GM19452 (cell line): Measurements from ENCODE around the gene ALDH7A1.

Experiments used
- ATAC-seq: cut with Tn5 transposase; IDR thresholded peaks from one replicate; pipeline ENCODE4 v1.9.1; 2021; ENCODE audit not compliant: unreplicated experiment

ALDH7A1 gene

GRCh38 chr5:126511961-126512360 is 83.1 kb downstream of the ALDH7A1 start:
- no peak for ATAC-seq

GRCh38 chr5:126509339-126509738 is 85.7 kb downstream of the ALDH7A1 start:
- ATAC-seq: no peak

GRCh38 chr5:126508962-126509279 is 86.1 kb downstream of the ALDH7A1 start:
- no peak for ATAC-seq

DNA sequence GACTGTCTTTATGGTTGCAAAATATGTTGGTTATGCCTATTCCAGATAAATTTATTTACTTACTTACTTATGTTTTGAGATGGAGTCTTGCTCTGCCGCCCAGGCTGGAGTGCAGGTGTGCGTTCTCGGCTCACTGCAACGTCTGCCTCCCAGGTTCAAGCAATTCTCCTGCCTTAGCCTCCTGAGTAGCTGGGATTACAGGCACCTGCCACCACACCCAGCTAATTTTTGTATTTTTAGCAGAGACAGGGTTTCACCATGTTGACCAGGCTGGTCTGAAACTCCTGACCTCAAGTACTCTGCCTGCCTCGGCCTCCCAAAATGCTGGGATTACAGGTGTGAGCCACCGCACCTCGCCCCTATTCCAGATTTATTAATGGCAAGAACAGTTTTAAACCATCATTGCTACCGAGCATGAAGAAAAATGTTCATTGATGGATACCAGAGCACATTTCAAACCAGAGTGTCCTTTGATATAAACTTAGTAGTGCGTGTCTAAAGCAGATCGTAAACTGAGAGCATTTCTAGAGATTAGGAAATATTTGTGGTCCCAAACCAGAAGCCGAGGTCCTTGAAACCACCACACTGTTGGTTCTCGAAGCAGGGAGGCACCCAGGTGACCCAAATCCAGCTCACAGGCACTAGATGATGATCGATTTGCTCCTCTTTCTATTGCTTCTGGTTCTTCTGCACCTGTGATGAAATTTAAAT is 86.6 kb downstream of the ALDH7A1 start:
- no peak for ATAC-seq

GRCh38 chr5:126506079-126506478 is 88.9 kb downstream of the ALDH7A1 start:
- ATAC-seq: no peak

- no peak for ATAC-seq
These were observed 91.4 kb downstream of the ALDH7A1 start for GRCh38 chr5:126503602-126504104.

DNA sequence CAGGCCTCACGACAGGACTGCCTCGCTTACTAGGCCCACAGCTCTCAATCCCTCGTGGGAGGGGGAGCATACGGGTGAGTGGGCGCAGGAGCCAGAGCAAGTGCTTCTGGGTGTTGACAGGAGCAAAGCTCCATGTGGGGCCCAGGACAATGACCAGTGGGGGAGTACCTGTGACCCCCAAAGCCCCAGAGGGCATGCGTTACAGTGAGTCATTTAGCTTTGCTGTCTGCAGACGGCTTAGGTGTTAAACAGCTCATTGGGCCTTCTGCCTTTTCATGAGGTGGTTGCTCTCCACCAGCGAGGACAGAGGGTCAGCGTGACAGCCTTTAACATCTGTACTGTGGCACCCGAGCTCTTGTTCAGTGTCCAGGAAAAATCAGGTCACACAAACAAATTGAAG is 93.6 kb downstream of the ALDH7A1 start:
- no peak for ATAC-seq

DNA sequence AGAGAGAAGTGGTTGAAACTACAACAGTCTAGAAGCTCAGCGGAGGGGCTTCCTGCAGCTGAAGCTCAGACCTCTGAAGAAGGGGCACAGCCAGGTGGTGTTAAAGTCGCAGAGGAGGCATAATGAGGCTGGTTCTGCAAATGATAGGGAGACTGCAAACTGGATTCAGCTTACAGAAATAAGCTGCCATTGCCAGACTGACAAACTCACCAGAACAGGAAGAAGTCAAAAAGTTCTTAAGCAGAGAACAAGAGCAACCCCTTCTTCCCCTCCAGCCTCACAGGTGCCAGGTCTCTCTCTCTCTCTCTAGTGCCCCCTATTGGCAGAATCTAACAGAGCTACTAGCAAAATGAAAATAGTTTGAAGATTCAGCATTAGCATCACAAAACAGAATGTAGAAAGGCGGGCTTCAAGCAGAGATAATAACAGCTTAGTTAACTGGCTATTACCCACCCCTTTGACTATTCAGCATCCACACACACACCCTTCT is 95.1 kb downstream of the ALDH7A1 start:
- peak; percentile 63 for ATAC-seq

GRCh38 chr5:126499278-126499677 is 95.7 kb downstream of the ALDH7A1 start:
- no peak for ATAC-seq

DNA sequence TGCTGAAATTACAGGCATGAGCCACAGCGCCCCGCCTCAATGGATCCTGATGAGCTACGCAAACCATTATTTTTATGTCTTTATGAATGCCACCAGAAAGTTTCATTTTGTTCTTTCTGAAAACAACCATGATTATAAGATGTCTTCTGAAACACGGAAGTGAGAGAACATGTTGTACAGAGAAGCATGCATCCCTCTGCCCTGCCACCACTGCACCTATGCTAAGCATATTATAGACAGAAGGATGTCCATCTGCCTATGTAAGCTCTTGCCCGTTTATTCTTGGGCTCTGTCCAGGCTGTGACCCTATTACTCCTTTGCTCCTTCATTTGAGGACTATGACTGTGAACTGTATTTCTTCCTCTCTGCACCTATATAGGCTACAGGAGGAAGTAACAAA is 97.5 kb downstream of the ALDH7A1 start:
- ATAC-seq: no peak

DNA sequence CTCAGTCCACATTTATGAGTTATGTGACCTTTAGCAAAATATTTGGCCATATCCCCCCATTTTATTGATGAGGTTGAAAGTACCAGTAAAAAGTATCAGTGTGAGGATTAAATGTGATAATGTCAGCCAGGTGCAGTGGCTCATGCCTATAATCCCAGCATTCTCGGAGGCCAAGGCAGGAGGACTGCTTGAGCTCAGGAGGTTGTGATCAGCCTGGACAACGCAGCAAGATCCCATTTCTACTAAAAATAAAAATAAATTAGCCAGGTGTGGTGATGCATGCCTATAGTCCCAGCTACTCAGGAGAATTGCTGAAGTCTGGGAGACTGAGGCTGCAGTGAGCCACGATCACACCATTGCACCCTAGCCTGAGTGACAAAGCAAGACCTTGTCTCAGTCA is 100.6 kb downstream of the ALDH7A1 start:
- no peak for ATAC-seq

DNA sequence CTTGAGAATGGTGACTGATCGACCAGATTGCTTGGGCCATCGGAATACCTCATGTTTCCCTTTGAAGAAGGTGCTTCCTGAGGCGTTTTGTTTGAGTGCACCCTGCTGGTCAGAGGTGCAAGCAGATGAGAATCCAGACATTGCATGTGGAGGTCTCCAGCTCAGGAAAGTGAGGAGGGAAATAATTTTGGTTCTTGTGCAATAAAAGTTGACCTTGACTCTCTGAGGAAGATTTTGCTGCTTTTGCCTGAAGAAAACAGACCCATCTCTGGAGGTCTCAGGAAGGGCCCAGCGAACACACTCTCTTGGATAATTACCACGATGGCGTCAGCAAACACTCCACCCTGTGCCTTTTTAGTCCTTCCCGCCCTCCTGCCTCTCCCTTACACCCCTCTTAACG is 102.1 kb downstream of the ALDH7A1 start:
- no peak for ATAC-seq

DNA sequence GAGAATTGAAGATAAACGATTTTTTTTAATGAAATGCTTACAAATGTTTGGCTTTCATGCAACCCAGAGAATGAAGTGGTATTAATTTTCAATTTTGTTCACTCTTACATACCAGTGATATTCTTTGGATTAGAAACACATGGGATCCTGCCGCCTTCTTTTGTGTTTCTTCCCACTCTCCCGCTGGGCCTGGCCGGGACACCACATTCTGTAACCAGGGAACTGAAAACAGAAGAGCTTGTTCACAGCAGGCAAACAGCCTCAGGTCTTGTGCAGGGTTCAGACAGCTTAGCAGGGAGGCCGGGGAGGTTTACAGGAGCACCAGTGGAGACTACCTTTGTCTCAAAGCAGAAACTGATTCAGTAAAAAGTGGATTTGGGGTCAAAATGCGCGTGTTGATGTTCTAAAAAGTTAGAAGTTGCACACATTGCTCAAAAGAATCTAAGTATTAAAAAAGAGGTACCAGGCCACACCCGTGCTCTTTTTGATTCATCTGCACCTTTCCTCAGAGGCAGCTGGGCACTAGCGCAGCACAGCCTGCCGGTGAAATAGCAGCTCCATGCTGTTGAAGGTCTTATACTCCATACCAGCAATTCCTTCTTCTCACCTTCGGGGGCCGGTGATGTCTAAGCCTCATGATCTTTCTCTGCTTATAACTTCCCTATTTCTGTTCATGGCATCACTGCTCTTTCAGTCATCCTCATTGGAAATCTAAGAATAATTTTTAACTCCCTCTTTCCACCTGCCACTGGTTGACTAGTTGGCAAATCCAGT is 104.7 kb downstream of the ALDH7A1 start:
- ATAC-seq: no peak

DNA sequence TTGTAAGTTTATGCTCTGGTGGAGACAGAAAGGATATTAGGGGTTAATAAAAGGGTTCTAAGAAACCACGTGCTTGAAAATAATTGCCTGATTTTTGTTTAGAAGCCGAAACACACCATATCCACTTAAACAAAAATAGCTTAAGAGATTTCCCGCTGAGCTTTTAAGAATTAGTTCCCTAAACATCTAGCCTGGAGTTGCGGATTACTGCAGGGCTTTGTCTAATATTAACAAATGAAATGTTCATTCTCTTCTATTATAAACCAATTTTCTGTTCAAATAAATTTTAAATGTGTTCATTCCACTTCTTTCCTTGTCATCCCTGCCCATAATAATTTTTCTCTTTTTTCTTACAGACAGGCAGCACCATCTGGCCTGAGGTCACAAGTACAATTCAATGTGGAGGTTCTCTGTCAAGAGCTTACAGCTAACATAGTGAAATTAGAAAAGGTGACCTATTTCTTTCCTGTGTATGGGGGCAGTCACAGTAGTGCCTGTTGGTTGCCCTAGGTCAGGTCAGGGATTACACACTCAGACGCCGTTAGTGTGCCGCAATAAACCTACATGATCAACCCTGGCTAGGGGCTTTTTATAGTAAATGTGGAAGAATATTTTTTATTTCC is 106.5 kb downstream of the ALDH7A1 start:
- no peak for ATAC-seq

GRCh38 chr5:126487596-126487995 is 107.4 kb downstream of the ALDH7A1 start:
- ATAC-seq: no peak

DNA sequence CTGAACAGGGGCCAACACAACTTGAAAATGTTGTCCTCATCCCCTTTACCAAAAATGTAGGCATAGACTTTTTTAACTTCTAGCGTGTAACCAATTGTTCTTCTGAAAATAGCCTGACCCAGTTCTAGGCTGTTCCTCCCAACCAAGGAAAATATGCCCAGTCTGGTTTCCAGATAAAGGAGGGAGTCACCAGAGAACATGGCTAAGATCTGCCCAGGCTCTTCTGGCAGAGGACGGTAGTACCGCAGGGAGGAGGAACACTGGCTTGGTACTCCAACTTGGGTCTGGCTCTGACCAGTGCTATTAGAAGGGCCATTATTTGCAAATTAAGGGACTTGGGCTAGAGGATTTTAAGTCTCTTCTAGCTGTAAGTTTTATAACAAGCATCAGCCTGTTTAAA is 108.7 kb downstream of the ALDH7A1 start:
- ATAC-seq: no peak

- no peak for ATAC-seq
These were observed 110.8 kb downstream of the ALDH7A1 start for GRCh38 chr5:126484253-126484652.

- no peak for ATAC-seq
These were observed 111.9 kb downstream of the ALDH7A1 start for GRCh38 chr5:126483156-126483555.

DNA sequence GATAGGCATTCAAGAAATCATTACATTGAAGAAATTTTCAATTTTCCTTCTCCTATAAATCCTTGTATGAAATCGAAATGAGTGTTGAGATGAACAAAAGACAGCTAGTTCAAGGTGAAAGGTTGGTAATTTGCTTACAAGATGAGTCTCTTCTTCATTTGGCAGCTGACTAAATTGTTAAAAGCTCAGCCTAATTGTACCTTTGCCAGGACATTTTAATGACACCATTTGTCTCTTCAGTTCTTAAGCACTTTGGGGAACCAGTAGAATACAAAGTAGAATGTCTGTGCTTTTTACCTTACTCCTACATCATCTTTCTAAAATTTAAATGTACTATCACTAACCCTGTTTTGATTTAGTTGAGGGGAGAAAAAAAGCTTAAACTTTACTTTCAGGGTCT is 112.4 kb downstream of the ALDH7A1 start:
- ATAC-seq: no peak

GRCh38 chr5:126481243-126481642 is 113.8 kb downstream of the ALDH7A1 start:
- ATAC-seq: no peak
